PC-9 (cell line): ENCODE results near the gene NAA30.

Experiments used
- CTCF ChIP-seq: fragments of 200-600 bp; sonication (generic); conservative IDR thresholded peaks from 2 replicates; pipeline ENCODE4 v1.6.1; 2017; ENCODE audit warnings: mixed run types, antibody characterized with exemption, mild to moderate bottlenecking, moderate library complexity
- EZH2 ChIP-seq: fragments of 200-600 bp; sonication (generic); IDR thresholded peaks from 2 replicates; pipeline ENCODE4 v1.8.0; 2017; ENCODE audit warnings: antibody characterized with exemption, low read depth

- TF ChIP-seq CTCF = no peak
- no peak for TF ChIP-seq EZH2
Measured at GRCh38 chr14:57352396-57353170, 37.8 kb upstream of the NAA30 start.
